Memory B cell (primary cell): ENCODE data around the gene CT45A6.
"Not testable (repeated sequence)": the region's sequence is repeated elsewhere in the genome, so short reads cannot be mapped to it uniquely, and the experiment has no call there.

Experiments
- ATAC-seq: fragments of 150-1000 bp; cut with Tn5 transposase; 2 replicates; pipeline ENCODE4 v1.10.0; 2021; ENCODE audit warnings: low read depth, mild to moderate bottlenecking, moderate library complexity
- DNase-seq, 2 donors: peaks; one replicate each; pipeline ENCODE4 v3.0.0; 2022; ENCODE audit warnings: low spot score in 2 of 2
- H3K27ac Mint-ChIP-seq: one replicate; pipeline ENCODE4 v1.8.0; 2022; ENCODE audit warnings: mild to moderate bottlenecking, moderate library complexity, mixed read lengths
- H3K27me3 Mint-ChIP-seq: one replicate; pipeline ENCODE4 v1.8.0; 2022; ENCODE audit warnings: mixed read lengths
- H3K36me3 Mint-ChIP-seq: one replicate; pipeline ENCODE4 v1.8.0; 2022; ENCODE audit warnings: mild to moderate bottlenecking, mixed read lengths
- H3K4me1 Mint-ChIP-seq: one replicate; pipeline ENCODE4 v1.8.0; 2022; ENCODE audit warnings: mixed read lengths
- H3K4me3 Mint-ChIP-seq: one replicate; pipeline ENCODE4 v1.8.0; 2022; ENCODE audit warnings: mild to moderate bottlenecking, moderate library complexity, mixed read lengths
- H3K9me3 Mint-ChIP-seq: one replicate; pipeline ENCODE4 v1.8.0; 2022; ENCODE audit warnings: mixed read lengths

CT45A6 gene

GRCh38 chrX:135802687-135803086, at the start of gene CT45A6:
CT45A6 (minus strand) TSS chrX:135802787; CDS start chrX:135798993, 3,794 bp downstream.
- not testable (repeated sequence) for DNase-seq, H3K4me1 Mint-ChIP-seq, H3K27ac Mint-ChIP-seq, H3K4me3 Mint-ChIP-seq, H3K9me3 Mint-ChIP-seq, H3K36me3 Mint-ChIP-seq, H3K27me3 Mint-ChIP-seq, ATAC-seq

- H3K27ac Mint-ChIP-seq, H3K36me3 Mint-ChIP-seq, H3K4me3 Mint-ChIP-seq, H3K4me1 Mint-ChIP-seq, H3K9me3 Mint-ChIP-seq, DNase-seq, ATAC-seq, H3K27me3 Mint-ChIP-seq: not testable (repeated sequence)
Measured at GRCh38 chrX:135837180-135837579, 34.6 kb upstream of the CT45A6 start, which contains the start of gene CT45A7. CT45A7 (minus strand) TSS chrX:135837280; CDS start chrX:135833533, 3,747 bp downstream.

- not testable (repeated sequence) for H3K27ac Mint-ChIP-seq, H3K27me3 Mint-ChIP-seq, DNase-seq, H3K4me1 Mint-ChIP-seq, H3K9me3 Mint-ChIP-seq, ATAC-seq, H3K36me3 Mint-ChIP-seq, H3K4me3 Mint-ChIP-seq
Measured at GRCh38 chrX:135819912-135820311, 17.3 kb upstream of the CT45A6 start, which contains the start of gene CT45A2. CT45A2 (minus strand) TSS chrX:135820012; CDS start chrX:135816265, 3,747 bp downstream.

DNA sequence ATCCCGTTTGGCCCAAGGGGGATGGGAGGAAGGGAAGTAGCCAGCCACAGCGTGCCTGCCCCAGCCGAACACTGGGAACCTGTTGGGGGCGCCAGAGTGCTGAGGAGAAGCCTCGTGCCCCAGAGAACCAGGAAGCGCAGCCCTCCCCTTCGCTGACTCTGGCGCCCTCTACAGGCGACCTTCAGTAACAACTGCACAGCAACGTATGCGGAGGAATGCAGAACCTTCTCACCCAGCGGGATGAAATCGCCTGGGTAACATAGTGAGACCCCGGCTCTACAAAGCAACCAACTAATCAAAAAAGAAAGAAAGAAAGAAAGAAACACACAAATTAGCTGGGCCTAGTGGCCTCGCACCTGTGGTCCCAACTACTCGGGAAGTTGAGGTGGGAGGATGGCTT, 17.2 kb downstream of the CT45A6 start, which contains the start of gene CT45A5:
CT45A5 (minus strand) TSS at position 101 of the 400 bp plus-strand sequence. CDS start 3,774 bp downstream, outside the sequence.
- ATAC-seq, H3K9me3 Mint-ChIP-seq, DNase-seq, H3K27me3 Mint-ChIP-seq, H3K27ac Mint-ChIP-seq, H3K4me1 Mint-ChIP-seq, H3K36me3 Mint-ChIP-seq, H3K4me3 Mint-ChIP-seq: not testable (repeated sequence)

GRCh38 chrX:135768091-135768490, 34.5 kb downstream of the CT45A6 start, which contains the start of gene CT45A3:
CT45A3 (minus strand) TSS chrX:135768191; CDS start chrX:135764444, 3,747 bp downstream.
- H3K9me3 Mint-ChIP-seq, H3K4me1 Mint-ChIP-seq, H3K27me3 Mint-ChIP-seq, H3K27ac Mint-ChIP-seq, DNase-seq, ATAC-seq, H3K36me3 Mint-ChIP-seq, H3K4me3 Mint-ChIP-seq: not testable (repeated sequence)

DNA sequence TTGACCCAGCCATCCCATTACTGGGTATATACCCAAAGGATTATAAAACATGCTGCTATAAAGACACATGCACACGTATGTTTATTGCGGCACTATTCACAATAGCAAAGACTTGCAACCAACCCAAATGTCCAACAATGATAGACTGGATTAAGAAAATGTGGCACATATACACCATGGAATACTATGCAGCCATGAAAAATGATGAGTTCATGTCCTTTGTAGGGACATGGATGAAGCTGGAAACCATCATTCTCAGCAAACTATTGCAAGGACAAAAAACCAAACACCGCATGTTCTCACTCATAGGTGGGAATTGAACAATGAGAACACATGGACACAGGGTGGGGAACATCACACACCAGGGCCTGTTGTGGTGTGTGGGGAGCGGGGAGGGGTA, 57.8 kb downstream of the CT45A6 start:
- H3K9me3 Mint-ChIP-seq: not testable (repeated sequence)

More for the DNA sequence above, 57.8 kb downstream of the CT45A6 start:
- not testable (repeated sequence) for ATAC-seq, H3K27me3 Mint-ChIP-seq, H3K36me3 Mint-ChIP-seq, H3K4me3 Mint-ChIP-seq, DNase-seq, H3K27ac Mint-ChIP-seq, H3K4me1 Mint-ChIP-seq
